Thoracic aorta (tissue), 2 donors: ENCODE results near the gene VSTM2L. TPM values are rescaled to one million over a fixed set of nuclear protein-coding genes. Genes with fewer than 3 reads are reported as not detected.

Experiments
- ATAC-seq: fragments of 150-250 bp; one replicate; pipeline ENCODE4 v1.8.0; 2017; ENCODE audit warnings: low read depth; ENCODE audit not compliant: insufficient number of reproducible peaks, low FRiP score
- DNase-seq: peaks from one replicate; pipeline ENCODE4 v3.0.0-alpha.2; 2020; ENCODE audit warnings: low spot score
- H3K27ac ChIP-seq, 2 donors: fragments of 200-600 bp; sonication (generic); 1 replicate in 1 of 2; 2 replicates in 1 of 2; pipeline ENCODE4 v1.5.1; 2016; ENCODE audit warnings: mild to moderate bottlenecking in 2 of 2, moderate library complexity in 2 of 2
- H3K27me3 ChIP-seq: fragments of 200-600 bp; sonication (generic); replicated peaks from 2 replicates; pipeline ENCODE4 v1.6.0; 2016; ENCODE audit warnings: mild to moderate bottlenecking; ENCODE audit not compliant: insufficient read depth
- H3K36me3 ChIP-seq: fragments of 200-600 bp; sonication (generic); one replicate; pipeline ENCODE4 v1.5.1; 2016
- H3K4me1 ChIP-seq, 2 donors: fragments of 200-600 bp; sonication (generic); 1 replicate in 1 of 2; 2 replicates in 1 of 2; pipeline versions ENCODE4 v1.5.1 to v1.6.0; 2016; ENCODE audit warnings: low read depth in 2 of 2, mild to moderate bottlenecking in 1 of 2; ENCODE audit not compliant: control insufficient read depth in 1 of 2
- H3K4me3 ChIP-seq: fragments of 200-600 bp; sonication (generic); 2 replicates; pipeline ENCODE4 v1.5.1; 2016; ENCODE audit warnings: mild to moderate bottlenecking
- H3K9me3 ChIP-seq: fragments of 200-600 bp; sonication (generic); 2 replicates; pipeline ENCODE4 v1.5.1; 2016
- CTCF ChIP-seq: fragments of 200-600 bp; sonication (generic); IDR thresholded peaks from one replicate; pipeline ENCODE4 v1.5.1; 2019; ENCODE audit warnings: antibody characterized with exemption
- total RNA-seq, 2 donors: library from RNA; depleted of rRNA; stranded (reverse); fragments of >200 nt; gene quantifications; one replicate each; pipeline versions ENCODE4 v1.1.0 to v1.2.3, GENCODE V29; 2016

The VSTM2L gene
- total RNA-seq, 2 donors from 2014 or later = 0.68 to 5.4 TPM

GRCh38 chr20:37946946-37947345 is 44.0 kb downstream of the VSTM2L start:
- Histone ChIP-seq H3K36me3 (no peaks in the 10 kb centered on the region), H3K4me1 (no peaks in the 10 kb centered on the region), H3K4me3 (no peak overlapping the region), H3K27ac (no peak overlapping the region), H3K9me3 (peaks cover 4% of the 10 kb centered on the region), H3K27me3 (no peaks in the 10 kb centered on the region)
- DNase-seq (no peak), ATAC-seq (no peak)
- TF ChIP-seq CTCF = no peak

GRCh38 chr20:37947943-37948342 is 45.0 kb downstream of the VSTM2L start:
- ATAC-seq (no peak), DNase-seq (no peak)
- H3K36me3 ChIP-seq = no peaks in the 10 kb centered on the region
- H3K4me3 ChIP-seq = no peak overlapping the region
- no peaks in the 10 kb centered on the region for H3K4me1 ChIP-seq
- H3K27me3 ChIP-seq = no peaks in the 10 kb centered on the region
- H3K27ac ChIP-seq = no peak overlapping the region
- peaks cover 4% of the 10 kb centered on the region for H3K9me3 ChIP-seq
- TF ChIP-seq CTCF = no peak

GRCh38 chr20:37948956-37949355 is 46.0 kb downstream of the VSTM2L start:
- H3K9me3 ChIP-seq = peaks cover 4% of the 10 kb centered on the region
- H3K4me3 ChIP-seq = no peak overlapping the region
- no peak for TF ChIP-seq CTCF
- no peaks in the 10 kb centered on the region for H3K27me3 ChIP-seq
- H3K4me1 ChIP-seq = no peaks in the 10 kb centered on the region
- no peak overlapping the region for H3K27ac ChIP-seq
- no peak for ATAC-seq
- H3K36me3 ChIP-seq = no peaks in the 10 kb centered on the region
- no peak for DNase-seq

GRCh38 chr20:37954190-37954589 is 51.3 kb downstream of the VSTM2L start:
- H3K27ac ChIP-seq = no peak overlapping the region
- no peak overlapping the region for H3K4me3 ChIP-seq
- no peaks in the 10 kb centered on the region for H3K4me1 ChIP-seq
- DNase-seq (no peak), ATAC-seq (no peak)
- no peaks in the 10 kb centered on the region for H3K36me3 ChIP-seq
- no peaks in the 10 kb centered on the region for H3K9me3 ChIP-seq
- no peaks in the 10 kb centered on the region for H3K27me3 ChIP-seq
- TF ChIP-seq CTCF = no peak

- DNase-seq = no peak
- no peak for TF ChIP-seq CTCF
- no peaks in the 10 kb centered on the region for H3K9me3 ChIP-seq
- ATAC-seq = no peak
- H3K4me1 ChIP-seq = no peaks in the 10 kb centered on the region
- no peaks in the 10 kb centered on the region for H3K27me3 ChIP-seq
- no peak overlapping the region for H3K4me3 ChIP-seq
- no peaks in the 10 kb centered on the region for H3K36me3 ChIP-seq
- no peak overlapping the region for H3K27ac ChIP-seq
These were observed 51.7 kb downstream of the VSTM2L start for GRCh38 chr20:37954626-37955025.
